RWPE1 (cell line): ENCODE data around the gene AMT.

ENCODE experiments used
- CTCF ChIA-PET: fragments of 350-600 bp; sonication (Branson Sonifier 250); formaldehyde crosslinking; extraction: SDS; loops from one replicate; lab custom pipeline; 2021; lab: Yijun Ruan, JAX
- POLR2A ChIA-PET: fragments of 400-600 bp; formaldehyde crosslinking; extraction: SDS; loops from one replicate; lab custom pipeline; 2020; ENCODE audit warnings: antibody characterized with exemption; ENCODE audit not compliant: low non-redundant PET; lab: Yijun Ruan, JAX
- DNase-seq: peaks from one replicate; pipeline ENCODE4 v3.0.0; 2012; ENCODE audit warnings: low spot score
- H3K27ac ChIP-seq: fragments of 450-650 bp; 2 replicates; pipeline ENCODE4 v1.5.1; 2017
- CTCF ChIP-seq: fragments of 450-650 bp; conservative IDR thresholded peaks from 2 replicates; pipeline ENCODE4 v1.5.1; 2017; ENCODE audit warnings: low read depth, mild to moderate bottlenecking

The AMT gene

GRCh38 chr3:49385617-49386016 lies 36.7 kb downstream of the AMT start:
- POLR2A ChIA-PET = no interaction called here

GRCh38 chr3:49383387-49383786 lies 38.9 kb downstream of the AMT start:
- TF ChIP-seq CTCF = no peak
- DNase-seq = no peak
- ChIA-PET CTCF (no interaction called here), POLR2A (no interaction called here)
- H3K27ac ChIP-seq = peak overlapping the region; percentile 47

More at GRCh38 chr3:49385617-49386016, 36.7 kb downstream of the AMT start:
- DNase-seq = no peak
- CTCF ChIA-PET = no interaction called here
- no peak for TF ChIP-seq CTCF
- H3K27ac ChIP-seq = no peak overlapping the region

GRCh38 chr3:49378249-49378895 lies 43.9 kb downstream of the AMT start:
- ChIA-PET CTCF (interaction anchor here (0.6 kb wide), 1 partner anchor 26 kb away, joined by 7 read pairs; no protein-coding TSS in a partner anchor), POLR2A (interaction anchor here (0.6 kb wide), 1 partner anchor 40 kb away, joined by 3 read pairs; no protein-coding TSS in a partner anchor)
- peak overlapping the region; percentile 80 for H3K27ac ChIP-seq
- TF ChIP-seq CTCF = no peak
- no peak for DNase-seq

- POLR2A ChIA-PET = no interaction called here
- H3K27ac ChIP-seq = peak overlapping the region; percentile 80
- DNase-seq = no peak
These were observed 44.8 kb downstream of the AMT start for GRCh38 chr3:49377483-49377882.

GRCh38 chr3:49371946-49372345 lies 50.3 kb downstream of the AMT start:
- DNase-seq = no peak
- H3K27ac ChIP-seq = no peak overlapping the region
- ChIA-PET CTCF (no interaction called here), POLR2A (no interaction called here)
- TF ChIP-seq CTCF = no peak

More at GRCh38 chr3:49377483-49377882, 44.8 kb downstream of the AMT start:
- CTCF ChIA-PET = interaction anchor here (0.6 to 0.7 kb wide), 3 partner anchors 81 to 713 kb away, joined by 3 to 5 read pairs (median 4); no protein-coding TSS in a partner anchor
- no peak for TF ChIP-seq CTCF

GRCh38 chr3:49370585-49371290 lies 51.5 kb downstream of the AMT start:
- ChIA-PET POLR2A (interaction anchor here (0.7 kb wide), 1 partner anchor 42 kb away, joined by 5 read pairs; no protein-coding TSS in a partner anchor), CTCF (no interaction called here)
- DNase-seq = no peak
- no peak overlapping the region for H3K27ac ChIP-seq
- TF ChIP-seq CTCF = no peak
